Lower leg skin (tissue), 3 donors: ENCODE data around the gene TMEM135.

Source experiments
- POLR2A ChIP-seq, 2 donors: fragments of 450-650 bp; IDR thresholded peaks; one replicate each; pipeline ENCODE4 v1.6.1; 2016 to 2017; ENCODE audit warnings: antibody characterized with exemption in 2 of 2, mild to moderate bottlenecking in 1 of 2, moderate library complexity in 1 of 2
- TF ChIP-seq, protein P1 (sequence below), 3 donors: fragments of 450-650 bp; IDR thresholded peaks; one replicate each; pipeline ENCODE4 v1.5.1; 2016; ENCODE audit warnings: antibody characterized with exemption in 3 of 3, mild to moderate bottlenecking in 3 of 3, moderate library complexity in 2 of 3

- TF ChIP-seq, protein P1, sequence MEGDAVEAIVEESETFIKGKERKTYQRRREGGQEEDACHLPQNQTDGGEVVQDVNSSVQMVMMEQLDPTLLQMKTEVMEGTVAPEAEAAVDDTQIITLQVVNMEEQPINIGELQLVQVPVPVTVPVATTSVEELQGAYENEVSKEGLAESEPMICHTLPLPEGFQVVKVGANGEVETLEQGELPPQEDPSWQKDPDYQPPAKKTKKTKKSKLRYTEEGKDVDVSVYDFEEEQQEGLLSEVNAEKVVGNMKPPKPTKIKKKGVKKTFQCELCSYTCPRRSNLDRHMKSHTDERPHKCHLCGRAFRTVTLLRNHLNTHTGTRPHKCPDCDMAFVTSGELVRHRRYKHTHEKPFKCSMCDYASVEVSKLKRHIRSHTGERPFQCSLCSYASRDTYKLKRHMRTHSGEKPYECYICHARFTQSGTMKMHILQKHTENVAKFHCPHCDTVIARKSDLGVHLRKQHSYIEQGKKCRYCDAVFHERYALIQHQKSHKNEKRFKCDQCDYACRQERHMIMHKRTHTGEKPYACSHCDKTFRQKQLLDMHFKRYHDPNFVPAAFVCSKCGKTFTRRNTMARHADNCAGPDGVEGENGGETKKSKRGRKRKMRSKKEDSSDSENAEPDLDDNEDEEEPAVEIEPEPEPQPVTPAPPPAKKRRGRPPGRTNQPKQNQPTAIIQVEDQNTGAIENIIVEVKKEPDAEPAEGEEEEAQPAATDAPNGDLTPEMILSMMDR (IDR thresholded peaks at IDR 0.05), result no peak
- no peak for TF ChIP-seq POLR2A (IDR thresholded peaks at IDR 0.05)
Observed at GRCh38 chr11:87179621-87180020, 141.9 kb downstream of the TMEM135 start.
